GM10847 (cell line): ENCODE results near the gene ACSM3.

ENCODE experiments used
- POLR2A ChIP-seq: IDR thresholded peaks from 2 replicates; pipeline ENCODE4 v1.6.1; 2011; ENCODE audit not compliant: insufficient read length; ENCODE audit errors: extremely low read depth

The ACSM3 gene

DNA sequence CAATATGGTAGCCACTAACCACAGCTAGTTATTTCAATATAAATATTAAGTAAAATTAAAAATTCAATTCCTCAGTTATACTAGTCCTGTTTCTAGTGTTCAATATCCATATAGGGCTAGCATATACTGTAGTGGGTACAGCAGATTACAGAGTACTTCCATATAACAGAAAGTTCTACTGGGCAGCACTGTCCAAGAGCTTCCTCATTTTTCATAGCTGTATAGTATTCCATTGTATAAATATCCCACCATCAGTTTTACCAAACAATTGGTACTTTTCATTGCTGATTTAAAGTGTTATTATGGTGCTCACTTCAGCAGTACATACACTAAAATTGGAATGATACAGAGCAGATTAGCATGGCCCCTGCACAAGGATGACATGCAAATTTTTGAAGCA lies 20.4 kb downstream of the ACSM3 start:
- TF ChIP-seq POLR2A = no peak

DNA sequence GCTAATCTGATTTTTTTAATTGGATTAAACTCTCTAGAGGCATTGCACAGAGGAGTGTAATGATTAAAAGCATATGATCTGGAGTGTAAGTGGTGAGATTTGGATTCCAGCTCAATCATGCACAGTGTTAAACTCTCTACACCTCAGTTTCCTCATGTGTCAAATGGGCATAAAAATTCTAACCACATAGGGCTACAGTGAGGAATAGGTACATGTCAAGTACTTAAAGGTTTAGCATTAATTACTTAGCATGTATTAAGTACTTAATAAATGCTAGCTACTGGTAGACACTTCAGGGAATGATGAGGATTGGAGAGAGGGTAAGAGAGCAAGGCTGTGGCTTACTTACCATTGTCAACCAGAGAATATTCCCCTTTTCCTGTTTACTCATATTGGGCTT lies 25.3 kb downstream of the ACSM3 start:
- no peak for TF ChIP-seq POLR2A

DNA sequence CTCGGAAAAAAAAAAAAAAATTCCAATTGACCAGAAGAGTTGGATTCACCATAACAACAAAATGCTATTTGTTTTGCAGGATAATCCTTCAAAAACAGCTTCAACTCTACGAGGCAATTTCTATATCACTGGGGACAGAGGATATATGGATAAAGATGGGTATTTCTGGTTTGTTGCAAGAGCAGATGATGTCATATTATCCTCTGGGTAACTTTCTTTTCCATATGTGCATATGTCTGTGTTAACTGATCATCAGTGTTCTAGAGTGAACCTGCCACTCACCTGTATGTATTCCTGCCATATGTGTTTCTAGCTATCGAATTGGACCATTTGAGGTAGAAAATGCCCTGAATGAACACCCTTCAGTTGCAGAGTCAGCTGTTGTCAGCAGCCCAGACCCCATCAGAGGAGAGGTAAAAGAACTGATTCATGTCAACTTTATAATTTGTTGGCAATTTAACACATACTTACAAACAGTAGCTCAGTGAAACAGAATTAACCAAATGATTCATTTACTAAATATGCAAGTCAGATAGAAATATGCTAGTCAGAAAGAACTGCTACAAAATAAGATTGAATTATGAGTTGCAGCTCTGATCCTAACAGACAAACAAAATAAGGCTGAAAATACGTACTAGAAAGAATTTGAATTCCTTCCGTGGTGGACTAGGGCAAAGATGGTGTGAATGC lies 28.3 kb downstream of the ACSM3 start:
- no peak for TF ChIP-seq POLR2A

DNA sequence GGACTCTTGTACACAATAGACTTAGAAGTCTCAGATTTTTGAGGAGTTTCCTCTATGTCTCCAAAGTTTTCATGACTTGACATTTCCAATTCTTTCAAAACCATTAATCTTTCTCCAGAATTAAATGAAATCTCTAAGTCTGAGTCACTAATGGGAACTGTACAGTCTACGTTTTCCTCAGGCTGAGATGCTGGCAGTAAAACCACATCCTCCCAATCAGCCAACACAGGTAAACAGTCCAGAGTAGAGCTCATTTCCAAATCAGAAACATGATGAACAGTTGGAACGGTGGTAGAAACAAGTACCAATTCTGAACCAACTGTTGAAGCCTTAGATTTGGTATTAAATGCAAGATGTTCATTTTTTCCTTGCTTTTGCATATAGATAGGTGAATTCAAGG lies 34.5 kb downstream of the ACSM3 start:
- TF ChIP-seq POLR2A = no peak

DNA sequence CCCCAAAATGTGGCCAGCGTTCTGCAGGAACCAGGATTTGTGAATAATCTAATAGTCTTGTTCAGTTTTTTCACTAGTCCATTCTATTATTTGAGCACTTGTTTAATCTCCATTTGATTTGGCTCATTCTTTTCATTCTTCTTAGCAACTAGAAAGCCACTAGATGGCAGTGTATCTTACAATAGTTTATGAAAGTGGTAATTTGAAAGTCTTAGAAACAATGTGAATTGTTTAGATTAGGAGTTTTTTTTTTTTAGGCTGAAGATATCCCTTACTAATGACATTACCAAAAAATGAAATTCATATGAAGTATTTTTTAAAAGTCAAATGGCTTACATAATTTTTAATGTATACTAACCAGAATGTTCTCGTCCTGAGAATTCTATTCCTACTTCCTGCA lies 35.8 kb downstream of the ACSM3 start:
- no peak for TF ChIP-seq POLR2A

DNA sequence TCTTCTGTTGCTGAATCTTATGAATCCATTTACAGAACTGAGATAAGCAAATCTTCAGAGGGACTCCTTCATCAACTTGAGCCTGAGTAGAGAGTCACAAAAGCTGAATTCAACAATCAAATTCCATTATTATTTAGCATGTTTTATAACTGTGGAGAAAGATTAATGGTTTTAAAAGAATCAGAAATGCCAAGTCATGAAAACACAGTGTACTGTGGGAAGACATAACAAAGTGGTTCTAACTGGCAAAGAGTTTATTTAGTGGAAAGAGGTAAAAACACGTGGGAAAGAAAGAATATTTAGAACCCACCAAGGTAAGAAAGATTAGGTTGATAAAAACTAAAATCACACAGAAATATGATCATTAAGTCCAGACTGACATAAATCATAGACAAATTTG lies 37.5 kb downstream of the ACSM3 start:
- no peak for TF ChIP-seq POLR2A

DNA sequence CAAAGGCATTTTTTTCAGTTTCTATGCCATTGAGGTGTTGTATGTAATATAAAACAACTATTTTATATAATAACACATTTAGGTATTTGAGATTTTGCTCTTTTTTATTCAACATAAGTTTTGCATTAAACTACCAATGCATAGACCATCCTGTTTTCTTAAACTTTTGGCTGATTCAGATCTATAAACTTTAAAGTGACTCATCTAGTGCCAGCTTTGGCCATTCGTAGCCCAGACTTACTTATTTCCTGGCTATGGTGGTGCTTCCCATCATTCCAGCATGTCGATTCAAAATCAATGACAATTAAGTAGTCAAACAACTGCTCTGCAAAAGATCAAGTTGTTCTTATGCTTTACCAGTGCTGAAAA lies 39.4 kb downstream of the ACSM3 start:
- TF ChIP-seq POLR2A = no peak

DNA sequence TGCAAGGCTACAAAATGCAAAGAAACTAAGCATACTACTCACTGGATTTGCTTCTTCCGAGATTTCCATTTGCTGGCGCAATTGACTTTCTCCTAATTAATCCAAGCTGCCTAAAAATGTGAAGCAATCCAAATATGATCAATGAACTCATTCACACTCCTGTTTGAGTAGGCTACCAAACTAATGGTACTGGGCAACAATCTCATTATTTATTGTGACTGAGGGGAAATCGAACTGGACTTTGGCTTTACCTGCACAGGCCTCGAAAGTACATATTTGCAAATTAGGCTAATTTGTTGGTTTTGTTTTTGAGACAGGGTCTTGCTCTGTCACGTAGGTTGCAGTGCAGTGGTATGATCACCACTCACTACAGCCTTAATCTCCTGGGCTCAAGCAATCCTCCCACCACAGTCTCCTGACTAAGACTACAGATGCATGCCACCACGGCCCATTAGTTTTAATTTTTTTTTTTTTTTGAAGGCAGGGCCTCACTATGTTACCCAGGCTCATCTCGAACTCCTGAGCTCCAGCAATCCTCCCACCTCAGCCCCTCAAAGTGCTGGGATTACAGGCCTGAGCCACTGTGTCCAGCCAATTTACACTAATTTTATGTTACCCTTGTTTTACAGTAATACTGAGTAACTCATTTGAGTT lies 39.9 kb downstream of the ACSM3 start:
- no peak for TF ChIP-seq POLR2A

DNA sequence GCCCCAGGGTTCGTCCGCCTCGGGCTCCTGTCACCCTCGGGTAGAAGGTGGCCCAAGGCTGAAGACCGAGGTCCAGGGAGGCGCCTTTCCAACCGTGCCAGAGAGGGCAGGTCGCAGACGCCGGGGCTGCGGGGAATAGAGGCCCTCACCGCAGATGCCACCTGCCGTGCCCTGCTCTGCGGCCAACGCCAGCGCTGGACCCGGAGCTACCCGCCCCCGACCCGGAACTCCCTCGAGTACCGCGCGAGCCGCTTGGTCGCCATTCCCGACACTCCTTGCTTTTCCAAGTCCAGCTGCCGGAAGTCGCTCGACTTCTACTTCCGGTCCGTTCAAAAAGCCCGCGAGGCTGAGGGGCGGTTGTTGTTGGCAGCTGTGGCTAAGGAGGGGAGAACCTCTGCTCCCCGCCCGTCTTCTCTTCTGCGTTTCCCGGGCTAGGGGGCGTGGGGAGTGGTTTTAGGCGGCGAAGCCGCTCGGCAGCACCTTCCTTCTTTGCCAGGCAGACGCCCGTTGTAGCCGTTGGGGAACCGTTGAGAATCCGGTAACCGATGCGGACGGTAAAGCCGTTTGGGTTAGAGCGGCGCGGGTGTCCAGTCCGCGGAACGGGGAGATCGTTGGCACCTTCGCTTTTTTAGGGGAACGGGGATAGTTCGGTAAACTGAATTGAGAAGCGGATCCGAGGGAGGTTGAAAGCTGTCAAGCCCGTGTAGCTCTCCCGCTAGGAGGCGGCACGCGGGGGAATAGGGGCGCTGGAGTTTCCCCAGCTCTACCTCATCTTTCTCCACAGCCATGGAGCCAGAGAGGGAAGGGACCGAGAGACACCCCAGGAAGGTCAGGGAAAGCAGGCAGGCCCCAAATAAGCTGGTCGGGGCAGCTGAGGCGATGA lies 42.6 kb downstream of the ACSM3 start, which contains the start of the genes ERI2 and REXO5:
Gene ERI2 (minus strand): TSS at position 305 of the 883 bp plus-strand sequence. CDS start 42 bp downstream, at position 263.
Gene REXO5 (plus strand): TSS at position 360 of the 883 bp plus-strand sequence. CDS start 427 bp downstream, at position 787.
- peak; percentile 71 for TF ChIP-seq POLR2A

DNA sequence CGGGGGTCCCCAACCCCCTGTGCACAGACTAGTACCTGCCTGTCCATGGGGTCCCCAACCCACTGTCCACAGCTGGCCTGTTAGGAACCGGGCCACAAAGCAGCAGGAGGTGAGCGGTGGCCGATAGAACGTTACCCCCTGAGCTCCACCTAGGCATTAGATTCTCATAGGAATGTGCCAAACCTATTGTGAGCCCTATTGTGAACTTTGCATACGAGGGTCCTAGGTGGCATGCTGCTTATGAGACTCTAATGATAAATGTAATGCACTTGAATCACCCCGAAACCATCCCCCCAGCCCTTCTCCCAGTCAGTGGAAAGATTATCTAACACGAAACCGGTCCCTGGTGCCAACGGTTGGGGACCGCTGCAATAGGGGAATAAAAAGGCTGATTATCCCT lies 44.0 kb downstream of the ACSM3 start:
- TF ChIP-seq POLR2A = no peak

DNA sequence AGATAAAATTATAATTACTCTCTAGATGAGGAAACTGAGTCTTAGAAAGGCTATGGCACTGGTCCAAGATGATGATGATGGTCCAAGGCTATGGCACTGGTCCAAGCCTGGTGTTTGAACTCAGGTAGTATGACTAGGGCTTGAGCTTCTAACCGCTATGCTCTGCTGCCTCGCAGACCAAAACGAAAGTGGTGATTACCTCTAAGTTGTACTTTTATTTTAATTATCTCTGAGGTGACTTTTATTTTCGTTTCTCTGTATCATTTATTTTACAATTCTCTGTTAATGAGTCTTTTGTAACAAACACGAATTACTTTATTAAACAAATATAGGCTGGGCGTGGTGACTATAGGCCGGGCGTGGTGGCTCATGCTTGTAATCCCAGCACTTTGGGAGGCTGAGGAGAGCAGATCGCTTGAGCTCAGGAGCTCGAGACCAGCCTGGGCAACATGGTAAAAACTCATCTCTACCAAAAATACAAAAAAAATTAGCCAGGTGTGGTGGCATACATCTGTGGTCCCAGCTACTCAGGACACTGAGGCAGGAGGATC lies 48.1 kb downstream of the ACSM3 start:
- no peak for TF ChIP-seq POLR2A

DNA sequence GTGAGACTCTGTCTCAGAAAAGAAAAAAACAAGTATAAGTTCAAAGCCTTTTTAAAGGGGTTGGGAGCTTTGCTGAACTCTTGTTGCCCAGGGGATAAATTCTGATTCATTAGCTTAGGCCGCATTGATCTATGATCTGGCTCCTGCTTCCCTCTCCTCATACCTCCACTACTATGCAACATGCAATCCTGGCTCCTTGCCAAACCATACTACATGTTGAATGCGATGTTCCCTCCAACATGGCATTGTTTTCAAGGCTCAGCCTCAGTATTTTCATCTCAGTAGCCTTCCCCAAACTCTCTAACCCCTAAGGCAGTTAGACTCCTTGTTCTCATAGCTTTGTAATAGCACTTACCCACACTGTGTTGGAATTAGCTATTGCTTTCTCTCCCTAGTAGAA lies 48.7 kb downstream of the ACSM3 start:
- no peak for TF ChIP-seq POLR2A

DNA sequence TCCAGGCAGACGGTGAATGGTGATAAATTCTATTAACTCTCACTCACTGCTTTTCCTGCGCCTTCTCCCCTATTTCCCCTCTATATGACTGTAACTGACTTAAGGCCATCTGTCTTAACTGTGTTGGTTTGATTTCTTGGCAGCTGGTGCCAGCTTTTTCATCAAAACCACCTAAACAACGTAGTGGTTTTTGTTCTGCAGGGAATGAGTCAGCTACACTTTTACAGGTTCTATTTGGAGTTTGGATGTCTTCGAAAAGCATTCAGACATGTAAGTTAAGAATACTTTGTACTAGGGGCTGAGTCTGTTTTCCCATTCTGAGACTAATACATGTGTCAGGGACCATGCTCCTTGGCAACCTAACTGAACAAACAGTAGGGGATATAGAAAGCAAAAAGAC lies 51.0 kb downstream of the ACSM3 start:
- no peak for TF ChIP-seq POLR2A

DNA sequence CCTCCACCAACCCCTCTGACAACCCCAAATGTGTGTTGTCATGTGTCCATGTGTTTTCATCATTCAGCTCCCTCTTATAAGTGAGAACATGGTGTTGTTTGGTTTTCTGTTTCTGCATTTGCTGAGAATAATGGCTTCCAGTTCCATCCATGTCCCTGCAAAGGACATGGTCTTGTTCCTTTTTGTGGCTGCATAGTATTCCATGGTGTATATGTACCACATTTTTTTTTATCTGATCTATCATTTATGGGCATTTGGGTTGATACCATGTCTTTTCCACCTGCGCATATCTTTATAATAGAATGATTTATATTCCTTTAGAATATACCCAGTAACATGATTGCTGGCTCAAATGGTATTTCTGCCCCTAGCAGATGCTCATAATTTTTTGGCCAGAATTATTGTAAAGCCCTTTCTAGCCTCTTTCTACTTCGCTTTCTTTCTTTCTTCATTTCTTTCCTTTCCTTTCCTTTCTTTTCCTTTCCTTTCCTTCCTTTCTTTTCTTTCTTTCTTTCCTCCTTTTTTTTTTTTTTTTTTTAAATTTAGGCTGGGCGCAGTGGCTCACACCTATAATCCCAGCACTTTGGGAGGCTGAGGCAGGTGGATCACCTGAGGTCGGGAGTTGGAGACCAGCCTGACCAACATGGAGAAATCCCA lies 55.2 kb downstream of the ACSM3 start:
- TF ChIP-seq POLR2A = no peak

DNA sequence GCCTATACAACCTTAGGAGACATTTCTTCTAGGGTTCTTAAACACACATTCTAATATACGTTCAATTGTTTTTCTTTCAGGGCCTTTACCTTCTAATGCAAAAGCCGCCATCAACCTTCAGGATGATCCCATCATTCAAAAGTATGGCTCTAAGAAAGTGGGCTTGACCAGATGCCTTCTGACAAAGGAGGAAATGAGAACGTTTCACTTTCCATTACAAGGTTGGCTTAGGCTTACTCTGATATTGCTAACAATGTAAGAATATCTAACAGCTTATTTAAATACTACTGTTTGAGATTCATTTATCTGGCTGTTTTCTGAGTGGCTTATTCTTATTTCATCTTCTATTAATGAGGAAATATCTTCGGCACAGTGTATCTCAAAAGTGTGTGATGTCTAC lies 57.9 kb downstream of the ACSM3 start:
- TF ChIP-seq POLR2A = no peak
